GM12892 (cell line): ENCODE data around the gene TPST2.

Experiments used
- DNase-seq: peaks from one replicate; pipeline ENCODE4 v3.0.0; 2011; ENCODE audit not compliant: insufficient read length
- FAIRE-seq: peaks from 2 replicates; lab custom pipeline; 2011; peaks lifted over from hg19 to GRCh38; lab: Jason Lieb, UNC
- POLR2A ChIP-seq: IDR thresholded peaks from 2 replicates; pipeline ENCODE4 v1.6.1; 2011; ENCODE audit warnings: low read depth, low read length, control low read depth
- POLR2AphosphoS5 ChIP-seq: IDR thresholded peaks from 2 replicates; pipeline ENCODE4 v1.6.1; 2011; ENCODE audit warnings: low read depth, low read length, control low read depth
- TAF1 ChIP-seq: IDR thresholded peaks from 2 replicates; pipeline ENCODE4 v1.6.1; 2011; ENCODE audit warnings: low read depth, mild to moderate bottlenecking, control low read depth, low read length, borderline replicate concordance

TPST2 gene

GRCh38 chr22:26574001-26574723 lies 15.8 kb downstream of the TPST2 start:
- no peak for DNase-seq
- TF ChIP-seq TAF1 (no peak), POLR2AphosphoS5 (no peak), POLR2A (no peak)
- no peak for FAIRE-seq

DNA sequence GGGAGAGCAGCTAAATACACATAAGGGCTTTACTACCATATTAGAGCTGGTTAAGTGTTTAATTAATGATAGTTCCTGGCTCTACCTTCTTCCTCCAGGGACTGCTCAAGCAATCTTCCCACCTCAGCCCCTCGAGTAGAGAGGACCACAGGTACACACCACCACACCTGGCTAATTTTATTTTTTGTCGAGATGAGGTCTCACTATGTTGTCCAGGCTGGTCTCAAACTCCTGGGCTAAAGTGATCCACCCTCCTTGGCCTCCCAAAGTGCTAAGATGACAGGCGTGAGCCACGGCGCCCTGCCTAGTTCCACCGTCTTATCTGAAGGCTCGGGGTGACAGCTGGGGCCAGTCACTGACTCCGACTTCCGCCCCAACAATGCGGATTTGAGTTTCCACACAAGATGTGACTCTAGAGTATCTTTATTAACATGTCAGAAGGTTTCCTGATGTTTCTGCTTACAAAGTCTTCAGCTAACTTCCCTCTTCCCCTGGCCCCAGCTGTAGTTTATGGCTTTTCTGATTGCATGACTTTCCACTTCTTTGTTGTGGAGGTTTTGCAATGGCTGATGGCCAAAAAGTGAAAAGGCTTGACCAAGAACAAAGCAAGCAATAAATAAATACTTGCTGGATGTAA lies 16.8 kb downstream of the TPST2 start:
- DNase-seq (no peak), FAIRE-seq (no peak)
- TF ChIP-seq POLR2AphosphoS5 (no peak), POLR2A (no peak), TAF1 (no peak)

GRCh38 chr22:26570864-26571525 lies 18.9 kb downstream of the TPST2 start:
- FAIRE-seq (no peak), DNase-seq (no peak)
- TF ChIP-seq POLR2AphosphoS5 (no peak), TAF1 (no peak), POLR2A (no peak)

DNA sequence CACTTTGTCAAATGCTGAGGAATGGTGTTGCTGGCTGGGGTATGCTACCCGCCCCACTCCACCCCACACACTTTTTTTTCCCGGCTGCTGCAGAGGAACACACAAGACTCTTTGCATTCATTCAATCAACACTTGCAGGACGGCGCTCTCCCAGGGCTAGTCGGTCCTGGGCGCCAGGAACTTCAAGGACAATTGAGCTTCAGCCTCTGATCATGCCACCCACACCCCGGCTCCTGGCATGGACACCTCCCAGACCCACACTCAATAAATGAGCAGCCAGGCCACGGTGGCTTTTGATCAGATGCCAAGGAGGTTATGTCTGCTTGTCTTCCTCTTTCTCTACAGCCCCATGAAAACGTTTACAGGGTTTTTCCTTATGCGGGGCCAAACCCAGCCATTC lies 19.8 kb downstream of the TPST2 start:
- TF ChIP-seq POLR2A (no peak), TAF1 (no peak), POLR2AphosphoS5 (no peak)
- no peak for FAIRE-seq
- DNase-seq = no peak

DNA sequence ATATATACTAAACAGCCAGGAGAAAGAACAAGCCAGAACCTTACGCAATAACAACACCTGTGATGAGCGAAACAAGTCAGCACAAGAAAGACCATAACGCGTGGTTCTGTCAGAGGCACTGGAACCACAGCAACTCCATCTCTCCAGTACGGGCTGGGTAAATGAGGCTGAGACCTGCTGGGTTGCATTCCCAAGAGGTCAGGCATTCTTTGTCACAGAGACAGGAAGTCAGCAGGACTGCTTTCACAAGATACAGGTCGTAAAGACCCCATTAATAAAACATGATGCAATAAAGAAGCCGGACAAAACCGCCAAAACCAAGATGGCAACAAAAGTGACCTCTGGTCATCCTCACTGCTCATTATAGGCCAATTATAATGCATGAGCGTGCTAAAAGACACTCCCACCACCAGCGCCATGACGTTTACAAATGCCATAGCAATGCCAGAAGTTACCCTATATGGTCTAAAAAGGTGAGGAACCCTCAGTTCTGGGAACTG lies 21.7 kb downstream of the TPST2 start:
- no peak for DNase-seq
- FAIRE-seq = no peak
- TF ChIP-seq POLR2AphosphoS5 = no peak
- no peak for TF ChIP-seq TAF1
- TF ChIP-seq POLR2A = no peak

GRCh38 chr22:26567610-26568009 lies 22.3 kb downstream of the TPST2 start:
- no peak for FAIRE-seq
- TF ChIP-seq TAF1 (no peak), POLR2A (no peak), POLR2AphosphoS5 (no peak)
- DNase-seq = no peak

GRCh38 chr22:26566994-26567393 lies 22.9 kb downstream of the TPST2 start:
- DNase-seq = no peak
- no peak for FAIRE-seq
- TF ChIP-seq POLR2AphosphoS5 (no peak), TAF1 (no peak), POLR2A (no peak)

DNA sequence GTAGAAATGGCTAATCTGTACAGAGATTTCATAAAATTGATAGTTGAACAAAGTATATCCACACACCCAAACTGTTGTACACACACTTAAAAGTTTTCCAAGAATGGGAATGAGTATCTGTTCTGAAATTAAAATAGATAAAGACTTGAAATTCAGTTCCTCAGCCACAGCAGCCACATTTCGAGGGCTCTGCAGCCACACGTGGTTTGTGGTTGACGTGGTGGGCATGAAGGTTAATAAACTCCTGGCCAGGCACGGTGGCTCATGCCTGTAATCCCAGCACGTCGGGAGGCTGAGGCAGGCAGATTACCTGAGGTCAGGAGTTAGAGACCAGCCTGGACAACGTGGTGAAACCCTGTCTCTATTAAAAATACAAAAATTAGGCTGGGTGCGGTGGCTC lies 24.0 kb downstream of the TPST2 start:
- no peak for DNase-seq
- TF ChIP-seq POLR2AphosphoS5 (no peak), TAF1 (no peak), POLR2A (no peak)
- no peak for FAIRE-seq

GRCh38 chr22:26565181-26565580 lies 24.8 kb downstream of the TPST2 start:
- TF ChIP-seq TAF1 (no peak), POLR2A (no peak), POLR2AphosphoS5 (no peak)
- FAIRE-seq (no peak), DNase-seq (no peak)

DNA sequence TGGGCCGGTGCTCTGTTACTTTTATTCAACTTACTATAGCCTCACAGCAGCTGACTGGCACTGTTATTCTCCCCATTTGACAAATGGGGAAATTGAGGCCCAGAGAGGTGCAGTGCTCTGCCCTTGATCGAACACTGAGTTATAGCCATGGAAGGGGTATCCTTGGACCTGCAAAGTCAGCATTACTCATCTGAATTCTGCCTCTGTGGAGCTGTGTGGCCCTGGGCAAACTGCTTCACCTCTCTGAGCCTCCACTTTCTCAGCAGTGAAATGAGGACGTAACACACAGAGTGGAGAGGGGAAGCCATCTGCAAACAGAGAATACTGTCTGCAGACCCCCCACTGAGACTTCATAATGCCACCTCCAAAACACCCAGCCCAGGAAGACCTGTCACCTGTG lies 25.3 kb downstream of the TPST2 start:
- FAIRE-seq (no peak), DNase-seq (no peak)
- TF ChIP-seq POLR2AphosphoS5 (no peak), POLR2A (no peak), TAF1 (no peak)

- DNase-seq (no peak), FAIRE-seq (no peak)
- TF ChIP-seq POLR2A (no peak), TAF1 (no peak), POLR2AphosphoS5 (no peak)
Observed at GRCh38 chr22:26564181-26564580, 25.8 kb downstream of the TPST2 start.
